Measurements from ENCODE around the gene ASTL. TPM values are rescaled to one million over a fixed set of nuclear protein-coding genes. Genes with fewer than 3 reads are reported as not detected.

Gene ASTL
- polyA plus RNA-seq, 1 experiment, result not detected

DNA sequence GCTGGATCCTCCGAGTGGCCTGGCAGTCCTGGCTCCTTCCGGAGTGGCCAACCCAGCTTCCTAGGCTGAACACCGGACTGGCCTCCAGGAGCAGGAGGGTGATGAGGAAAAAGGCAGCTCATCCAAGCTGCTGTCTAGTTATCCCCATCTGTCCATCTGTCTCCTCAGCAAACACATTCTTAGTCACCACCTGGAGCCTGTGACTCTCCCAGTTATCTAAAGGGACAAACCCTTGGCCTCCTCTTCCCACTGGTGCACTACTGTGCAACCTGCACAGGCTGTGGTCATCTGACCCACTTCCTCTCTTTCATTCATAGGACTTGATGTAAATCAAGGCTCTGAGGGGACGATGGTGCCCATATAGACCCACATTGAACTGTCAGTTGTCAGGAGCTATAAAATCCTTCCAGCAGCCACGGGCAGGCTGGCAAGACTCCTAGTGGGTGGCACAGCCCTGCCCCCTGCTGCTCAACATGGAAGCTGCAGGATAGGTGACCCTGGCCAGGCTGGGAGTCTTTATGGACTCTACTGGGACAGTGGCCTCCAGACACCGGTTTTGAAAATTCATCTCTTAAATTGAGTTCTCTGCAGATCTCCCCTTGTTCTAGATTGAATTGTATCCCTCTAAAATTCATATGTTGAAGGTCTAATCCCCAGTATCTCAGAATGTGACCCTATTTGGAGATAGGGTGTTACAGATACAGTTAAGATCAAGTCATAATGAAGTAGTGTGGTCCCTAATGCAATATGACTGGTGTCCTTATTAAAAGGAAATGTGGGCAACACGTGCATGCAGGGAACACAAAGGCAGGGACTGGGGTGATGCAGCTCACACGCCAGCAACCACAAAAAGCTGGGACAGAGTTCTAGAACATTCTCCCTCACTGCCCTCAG, 36.2 kb upstream of the ASTL start:
- ChIA-PET CTCF (interaction anchor here (0.8 to 4.3 kb wide), 32 partner anchors 9 to 490 kb away, joined by 3 to 121 read pairs (median 4); partner anchors contain the start of genes ASTL and STARD7), POLR2A (no interaction called here)
- no peak for DNase-seq (ENCODE audit: low read depth)
- Histone ChIP-seq H3K4me3 (ENCODE audit: low read depth, low read length) (no peak overlapping the region), H3K36me3 (ENCODE audit: control insufficient read depth, insufficient read depth, low read length) (no peaks in the 10 kb centered on the region), H3K27me3 (ENCODE audit: control insufficient read depth, insufficient read depth, low read length) (no peaks in the 10 kb centered on the region)
- TF ChIP-seq, protein P1, sequence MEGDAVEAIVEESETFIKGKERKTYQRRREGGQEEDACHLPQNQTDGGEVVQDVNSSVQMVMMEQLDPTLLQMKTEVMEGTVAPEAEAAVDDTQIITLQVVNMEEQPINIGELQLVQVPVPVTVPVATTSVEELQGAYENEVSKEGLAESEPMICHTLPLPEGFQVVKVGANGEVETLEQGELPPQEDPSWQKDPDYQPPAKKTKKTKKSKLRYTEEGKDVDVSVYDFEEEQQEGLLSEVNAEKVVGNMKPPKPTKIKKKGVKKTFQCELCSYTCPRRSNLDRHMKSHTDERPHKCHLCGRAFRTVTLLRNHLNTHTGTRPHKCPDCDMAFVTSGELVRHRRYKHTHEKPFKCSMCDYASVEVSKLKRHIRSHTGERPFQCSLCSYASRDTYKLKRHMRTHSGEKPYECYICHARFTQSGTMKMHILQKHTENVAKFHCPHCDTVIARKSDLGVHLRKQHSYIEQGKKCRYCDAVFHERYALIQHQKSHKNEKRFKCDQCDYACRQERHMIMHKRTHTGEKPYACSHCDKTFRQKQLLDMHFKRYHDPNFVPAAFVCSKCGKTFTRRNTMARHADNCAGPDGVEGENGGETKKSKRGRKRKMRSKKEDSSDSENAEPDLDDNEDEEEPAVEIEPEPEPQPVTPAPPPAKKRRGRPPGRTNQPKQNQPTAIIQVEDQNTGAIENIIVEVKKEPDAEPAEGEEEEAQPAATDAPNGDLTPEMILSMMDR (IDR thresholded peaks at IDR 0.05; ENCODE audit: insufficient read depth, low read depth, low read length), result peak; percentile 90

DNA sequence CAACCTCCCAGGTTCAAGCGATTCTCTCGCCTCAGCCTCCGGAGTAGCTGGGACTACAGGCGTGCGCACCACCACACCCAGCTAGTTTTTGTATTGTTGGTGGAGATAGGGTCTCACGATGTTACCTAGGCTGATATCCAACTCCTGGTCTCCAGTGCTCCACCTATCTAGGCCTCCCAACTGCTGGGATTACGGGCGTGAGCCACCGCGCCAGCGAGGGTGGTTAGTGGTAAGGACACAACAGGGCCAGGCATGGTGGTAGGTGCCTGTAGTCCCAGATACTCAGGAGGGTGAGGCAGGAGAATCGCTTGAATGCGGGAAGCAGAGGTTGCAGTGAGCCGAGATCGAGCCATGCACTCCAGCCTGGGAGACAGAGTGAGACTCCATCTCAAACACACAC, 33.5 kb upstream of the ASTL start:
- DNase-seq (ENCODE audit: low read depth), result no peak
- TF ChIP-seq, protein P1 (IDR thresholded peaks at IDR 0.05; ENCODE audit: insufficient read depth, low read depth, low read length), result no peak
- CTCF ChIA-PET, result no interaction called here
- POLR2A ChIA-PET, result no interaction called here
- Histone ChIP-seq H3K36me3 (ENCODE audit: control insufficient read depth, insufficient read depth, low read length) (no peaks in the 10 kb centered on the region), H3K27me3 (ENCODE audit: control insufficient read depth, insufficient read depth, low read length) (no peaks in the 10 kb centered on the region), H3K4me3 (ENCODE audit: low read depth, low read length) (no peak overlapping the region)

DNA sequence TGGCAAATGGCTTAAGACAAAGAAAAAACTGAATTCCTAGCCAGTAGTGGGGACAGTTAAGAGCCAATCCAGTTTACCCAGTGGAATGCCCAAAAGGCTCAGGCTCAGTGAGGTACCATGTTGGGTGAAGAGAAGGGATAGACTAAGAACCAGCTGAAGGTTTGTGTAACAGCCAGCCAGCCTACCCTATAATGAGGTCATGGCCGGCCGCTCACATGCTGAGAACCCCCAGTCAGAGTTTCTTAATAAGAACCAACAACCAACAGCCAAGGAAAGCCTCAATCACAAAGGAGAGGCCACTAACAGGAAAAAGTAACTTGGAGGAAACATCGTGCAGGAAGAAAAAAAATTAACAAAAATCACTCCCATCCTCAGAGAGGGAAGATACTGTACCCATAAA, 32.3 kb upstream of the ASTL start:
- DNase-seq (ENCODE audit: low read depth), result no peak
- H3K36me3 ChIP-seq (ENCODE audit: control insufficient read depth, insufficient read depth, low read length), result no peaks in the 10 kb centered on the region
- POLR2A ChIA-PET, result no interaction called here
- CTCF ChIA-PET, result no interaction called here
- H3K4me3 ChIP-seq (ENCODE audit: low read depth, low read length), result no peak overlapping the region
- no peaks in the 10 kb centered on the region for H3K27me3 ChIP-seq (ENCODE audit: control insufficient read depth, insufficient read depth, low read length)
- TF ChIP-seq, protein P1 (IDR thresholded peaks at IDR 0.05; ENCODE audit: insufficient read depth, low read depth, low read length), result no peak

DNA sequence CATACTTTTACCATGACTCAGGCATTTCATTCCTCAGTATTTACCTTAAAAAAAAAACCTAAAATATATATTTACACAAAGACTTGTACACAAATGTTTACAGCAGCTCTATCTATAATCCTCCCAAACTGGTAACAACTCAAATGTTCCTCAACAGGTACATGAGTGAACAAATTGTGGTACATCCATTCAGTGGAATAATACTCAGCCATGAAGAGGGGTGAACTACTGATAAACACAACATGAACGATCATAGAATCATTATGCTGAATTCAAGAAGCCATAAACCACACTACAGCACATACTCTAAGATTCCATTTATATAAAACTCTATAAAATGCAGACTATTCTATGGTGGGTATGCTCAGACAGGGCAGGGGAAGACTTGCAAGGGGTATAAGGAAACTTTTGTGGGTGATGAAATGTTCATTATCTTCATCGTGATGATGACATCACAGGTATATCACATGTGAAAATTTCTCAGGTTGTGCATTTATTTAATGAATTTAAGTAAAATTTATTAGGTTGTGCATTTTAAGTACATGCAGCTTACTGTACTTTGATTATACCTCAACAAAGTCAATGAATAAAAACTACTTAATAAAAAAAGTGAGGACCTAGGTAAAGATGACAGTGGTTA, 31.7 kb upstream of the ASTL start:
- POLR2A ChIA-PET, result no interaction called here
- Histone ChIP-seq H3K27me3 (ENCODE audit: control insufficient read depth, insufficient read depth, low read length) (no peaks in the 10 kb centered on the region), H3K4me3 (ENCODE audit: low read depth, low read length) (no peak overlapping the region), H3K36me3 (ENCODE audit: control insufficient read depth, insufficient read depth, low read length) (no peaks in the 10 kb centered on the region)
- CTCF ChIA-PET, result interaction anchor here (0.6 to 0.7 kb wide), 2 partner anchors 349 to 1016 kb away, joined by 3 read pairs; no protein-coding TSS in a partner anchor
- TF ChIP-seq, protein P1 (IDR thresholded peaks at IDR 0.05; ENCODE audit: insufficient read depth, low read depth, low read length), result no peak
- DNase-seq (ENCODE audit: low read depth), result no peak

DNA sequence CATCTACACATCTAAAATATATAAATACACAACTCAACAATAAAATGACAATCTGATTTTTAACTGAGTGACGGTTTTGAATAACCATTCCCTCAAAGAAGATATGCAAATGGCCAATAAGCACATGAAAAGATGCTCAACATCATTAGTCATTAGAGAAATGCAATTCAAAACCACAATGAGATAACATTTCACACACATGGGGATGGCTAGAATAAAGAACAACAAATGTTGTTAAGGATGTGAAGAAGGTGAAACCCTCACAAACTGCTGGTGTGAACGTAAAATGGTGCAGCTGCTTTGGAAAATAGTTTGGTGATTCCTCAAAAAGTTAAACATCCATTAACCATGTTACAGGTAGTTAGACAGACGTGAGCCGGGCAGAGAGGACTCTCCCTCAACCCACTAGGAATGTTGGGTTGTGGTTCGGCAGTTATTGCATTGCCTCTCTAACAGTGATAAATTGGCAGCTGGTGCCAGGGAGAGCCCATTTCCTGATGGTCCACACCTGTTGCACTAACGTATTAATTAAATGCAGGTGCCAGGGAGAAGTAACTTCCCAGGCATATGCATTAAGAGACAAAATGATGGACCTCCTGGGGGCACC, 29.2 kb upstream of the ASTL start:
- ChIA-PET POLR2A (no interaction called here), CTCF (interaction anchor here (1.5 to 1.6 kb wide), 2 partner anchors 29 to 175 kb away, joined by 3 to 4 read pairs; partner anchors contain the start of gene ASTL)
- TF ChIP-seq, protein P1 (IDR thresholded peaks at IDR 0.05; ENCODE audit: insufficient read depth, low read depth, low read length), result no peak
- no peak overlapping the region for H3K4me3 ChIP-seq (ENCODE audit: low read depth, low read length)
- H3K27me3 ChIP-seq (ENCODE audit: control insufficient read depth, insufficient read depth, low read length), result no peaks in the 10 kb centered on the region
- no peak for DNase-seq (ENCODE audit: low read depth)
- H3K36me3 ChIP-seq (ENCODE audit: control insufficient read depth, insufficient read depth, low read length), result no peaks in the 10 kb centered on the region
